HG03103 (cell line): ENCODE measurements around the gene PIK3R3.
"Not testable (repeated sequence)": the region's sequence is repeated elsewhere in the genome, so short reads cannot be mapped to it uniquely, and the experiment has no call there.

Experiments
- ATAC-seq: cut with Tn5 transposase; IDR thresholded peaks from one replicate; pipeline ENCODE4 v1.9.1; 2021; ENCODE audit warnings: low read depth; ENCODE audit not compliant: unreplicated experiment

Gene PIK3R3

DNA sequence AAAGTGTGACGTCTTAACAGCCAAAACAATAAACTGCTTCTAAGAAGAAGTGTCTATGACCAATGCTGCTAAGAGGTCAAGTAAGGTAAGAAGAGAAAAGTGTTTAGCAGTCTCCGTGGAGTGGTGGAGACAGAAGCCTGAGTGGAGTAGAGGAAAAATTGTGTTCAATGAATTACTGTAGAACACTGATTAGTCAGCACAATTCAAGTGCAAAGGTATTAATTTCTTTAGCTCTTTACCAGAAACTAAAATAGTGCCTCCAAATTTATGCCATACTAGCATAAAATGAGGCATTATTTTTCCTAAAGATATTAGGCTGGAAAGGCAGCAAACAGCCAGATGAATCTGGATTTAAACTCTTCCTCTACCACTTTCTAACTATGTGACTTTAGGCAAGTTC lies 56.1 kb downstream of the PIK3R3 start:
- ATAC-seq = no peak

DNA sequence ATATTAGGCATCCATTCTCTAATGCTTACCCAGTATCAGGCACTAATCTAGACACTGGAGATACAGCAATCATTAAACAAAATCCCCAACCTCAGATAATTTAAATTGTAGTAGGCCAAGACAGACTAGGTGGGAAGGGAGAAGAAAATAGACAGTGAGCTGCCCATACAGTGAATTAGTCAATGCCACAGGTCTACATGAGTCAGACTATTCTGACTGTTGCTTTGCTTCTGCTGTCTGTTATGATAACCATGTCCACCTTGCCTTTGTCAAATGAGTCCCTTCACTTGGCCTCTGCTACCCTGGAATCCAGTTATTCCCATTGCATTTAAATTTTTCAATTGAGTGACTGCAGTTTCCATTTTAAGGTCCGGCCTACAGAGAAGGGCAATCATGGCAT lies 59.5 kb downstream of the PIK3R3 start:
- no peak for ATAC-seq

DNA sequence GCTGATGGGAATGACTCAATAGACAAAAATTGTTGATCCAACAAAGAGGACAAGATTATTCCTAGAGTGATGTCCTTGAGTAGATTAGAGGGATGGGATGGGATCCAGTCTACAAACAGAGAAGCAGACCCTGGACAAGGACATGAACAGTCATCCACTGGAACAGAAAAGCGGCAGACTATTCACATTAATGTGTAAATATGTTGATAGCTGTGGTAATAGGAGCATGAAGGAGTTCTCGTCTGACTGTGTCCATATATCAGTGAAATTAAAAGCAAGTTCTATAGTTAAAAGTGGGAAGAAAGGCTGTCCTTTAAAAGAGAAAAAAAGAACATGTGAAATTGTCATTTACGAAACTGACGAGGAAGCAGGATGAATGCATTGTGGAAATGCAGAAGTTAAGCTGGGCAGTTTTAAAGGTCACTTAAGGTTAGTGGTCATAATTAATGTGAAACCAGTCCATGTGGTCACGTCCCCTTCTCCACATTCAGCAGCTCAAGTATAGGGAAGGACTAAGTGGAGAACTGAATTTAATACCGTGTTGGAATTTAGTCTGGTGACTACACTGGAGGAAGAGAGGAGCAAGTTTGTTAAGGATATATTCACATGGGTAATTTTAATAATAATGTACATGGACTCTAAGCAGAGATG lies 62.1 kb downstream of the PIK3R3 start:
- no peak for ATAC-seq

DNA sequence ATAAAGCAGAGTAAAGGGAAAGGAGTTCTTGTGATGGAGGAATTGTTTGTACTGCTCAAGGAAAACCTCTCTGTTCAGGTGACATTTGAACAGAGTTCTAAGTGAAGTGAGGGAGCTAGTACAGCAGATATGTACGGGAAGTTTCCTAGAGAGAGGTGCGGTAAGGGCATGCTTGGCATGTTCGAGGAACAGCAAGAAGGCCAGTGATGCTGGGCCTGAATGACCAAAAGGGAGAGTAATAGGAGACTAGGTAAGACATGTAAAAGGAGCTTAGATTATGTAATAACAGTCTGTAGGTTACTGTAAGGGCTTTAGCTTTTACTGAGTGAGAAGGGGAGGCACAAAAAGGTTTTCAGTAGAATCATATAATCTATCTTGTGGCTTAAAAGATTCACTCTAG lies 63.9 kb downstream of the PIK3R3 start:
- ATAC-seq = no peak

DNA sequence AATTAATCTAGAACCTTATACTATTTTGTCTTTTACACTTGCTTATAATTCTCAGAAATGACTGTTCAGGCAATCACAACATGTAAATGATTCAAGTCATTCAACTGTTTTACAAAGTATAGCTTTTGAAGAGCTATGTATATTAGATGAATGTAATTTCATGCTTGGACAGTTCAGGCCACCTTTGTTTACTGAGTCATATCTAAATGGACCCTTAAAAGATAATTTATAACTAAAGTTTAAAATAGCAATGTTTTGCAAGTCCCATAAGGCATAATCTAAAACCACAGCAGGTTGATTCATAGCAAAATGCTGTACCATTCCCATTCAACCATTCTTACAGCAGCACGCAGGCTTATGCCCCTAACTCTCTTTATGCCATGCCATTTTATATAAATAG lies 64.8 kb downstream of the PIK3R3 start:
- ATAC-seq = no peak

DNA sequence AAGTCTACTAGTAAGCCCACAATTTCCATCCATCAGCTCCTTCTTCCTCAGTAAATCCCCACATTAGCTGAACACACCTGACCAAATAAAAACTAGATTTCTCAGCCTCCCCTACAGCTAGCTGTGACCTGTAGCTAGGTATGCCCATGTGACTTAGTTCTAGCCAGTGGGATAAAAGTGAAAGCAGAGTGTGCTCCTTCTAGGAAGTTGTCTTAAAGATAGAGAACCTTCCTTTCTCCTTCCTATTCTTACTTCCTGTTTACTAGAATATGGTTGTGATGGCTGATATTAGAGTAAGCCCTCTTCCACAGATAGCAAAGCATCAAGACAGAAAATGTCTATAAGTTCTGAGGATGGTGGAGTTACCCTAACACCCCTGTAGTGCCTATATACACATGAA lies 67.0 kb downstream of the PIK3R3 start:
- ATAC-seq = no peak

DNA sequence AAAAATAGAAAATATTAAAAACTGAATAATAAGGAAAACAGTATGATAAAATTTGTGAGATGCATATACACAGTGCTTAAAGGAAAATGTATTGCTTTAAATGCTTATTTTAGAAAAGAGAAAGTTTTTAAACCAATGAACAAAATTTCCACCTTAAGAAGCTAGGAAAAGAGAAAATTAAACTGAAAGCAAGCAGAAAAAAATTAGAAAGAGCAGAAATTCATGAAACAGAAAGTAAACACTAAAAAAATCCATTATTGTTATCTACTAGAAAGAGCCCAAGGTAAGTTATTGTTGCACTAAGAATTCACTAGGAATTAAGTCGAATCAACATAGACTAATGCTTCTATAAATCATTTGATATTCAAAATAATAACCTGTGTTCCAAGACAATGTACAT lies 67.7 kb downstream of the PIK3R3 start:
- no peak for ATAC-seq

DNA sequence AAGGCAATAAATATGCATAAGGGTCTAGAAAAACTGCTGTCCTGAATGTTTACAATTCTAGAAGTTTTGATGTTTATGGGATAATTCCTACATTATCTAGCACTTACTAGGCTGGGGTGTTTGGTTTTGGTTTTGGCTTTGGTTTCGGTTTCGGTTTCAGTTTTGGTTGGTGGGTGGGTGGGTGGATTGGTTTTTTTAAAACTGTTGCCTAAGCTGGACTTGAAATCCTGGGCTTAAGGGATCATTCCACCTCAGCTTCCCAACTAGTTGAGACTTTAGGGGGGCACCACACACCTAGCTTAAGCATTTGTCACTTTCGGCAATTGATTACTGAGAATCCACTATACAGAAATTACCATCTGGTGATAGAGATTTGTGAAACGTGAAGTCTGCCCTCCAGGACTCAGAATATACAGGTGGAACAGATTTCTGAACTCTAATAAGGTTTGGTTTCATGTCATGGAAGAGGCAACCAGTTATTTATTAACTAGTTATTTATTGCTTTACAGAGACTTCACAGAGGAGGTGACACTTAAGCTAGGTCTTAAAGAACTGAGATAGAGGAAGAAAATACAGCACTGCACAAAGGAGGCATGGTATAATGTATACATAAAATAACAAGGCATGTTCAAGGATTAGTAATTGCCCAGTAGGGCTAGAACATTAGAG lies 69.6 kb downstream of the PIK3R3 start:
- ATAC-seq = no peak

DNA sequence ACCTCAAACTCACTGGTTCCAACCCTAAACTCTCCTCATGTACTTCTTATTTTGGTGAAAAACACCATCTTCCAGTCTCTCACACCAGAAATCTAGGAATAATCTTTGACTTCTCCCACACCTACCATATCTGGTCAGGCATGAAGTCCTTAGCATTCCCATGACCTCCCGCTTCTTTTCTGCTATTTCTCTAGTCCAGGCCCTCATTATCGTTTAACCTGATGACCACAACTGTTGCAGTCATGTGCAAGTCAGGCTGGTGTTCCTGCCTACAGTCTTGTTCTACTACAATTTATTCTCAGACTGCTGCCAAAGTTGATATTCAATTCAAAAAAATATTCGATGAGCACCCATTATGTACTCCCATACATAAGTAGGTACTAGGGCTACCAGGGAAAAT lies 71.3 kb downstream of the PIK3R3 start:
- no peak for ATAC-seq

DNA sequence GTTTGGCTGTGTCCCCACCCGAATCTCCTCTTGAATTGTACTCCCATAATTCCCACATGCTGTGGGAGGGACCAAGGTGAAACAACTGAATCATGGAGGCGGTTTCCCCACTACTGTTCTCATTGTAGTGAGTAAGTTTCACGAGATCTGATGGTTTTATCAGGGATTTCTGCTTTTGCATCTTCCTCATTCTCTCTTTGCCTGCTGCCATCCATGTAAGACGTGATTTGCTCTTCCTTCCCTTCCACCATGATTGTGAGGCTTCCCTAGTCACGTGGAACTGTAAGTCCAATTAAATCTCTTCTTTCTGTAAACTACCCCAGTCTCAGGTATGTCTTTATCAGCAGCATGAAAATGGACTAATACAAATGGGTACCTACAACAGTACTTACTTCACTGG lies 73.5 kb downstream of the PIK3R3 start:
- ATAC-seq = no peak

DNA sequence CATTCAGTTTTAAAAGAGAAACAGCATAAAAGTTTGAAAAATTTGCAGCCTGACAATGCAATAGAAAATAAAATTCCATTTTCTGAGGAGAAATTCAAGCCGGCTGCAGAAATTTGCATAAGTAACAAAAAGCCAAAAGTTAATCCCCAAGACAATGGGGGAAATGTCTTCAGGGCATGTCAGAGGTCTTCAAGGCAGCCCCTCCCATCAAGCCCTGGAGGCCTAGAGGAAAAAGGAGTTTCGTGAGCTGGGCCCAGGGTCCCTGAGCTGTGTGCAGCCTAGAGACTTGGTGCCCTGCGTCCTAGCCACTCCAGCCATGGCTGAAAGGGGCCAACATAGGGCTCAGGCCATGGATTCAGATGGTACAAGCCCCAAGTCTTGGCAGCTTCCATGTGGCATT lies 74.6 kb downstream of the PIK3R3 start:
- ATAC-seq = no peak

DNA sequence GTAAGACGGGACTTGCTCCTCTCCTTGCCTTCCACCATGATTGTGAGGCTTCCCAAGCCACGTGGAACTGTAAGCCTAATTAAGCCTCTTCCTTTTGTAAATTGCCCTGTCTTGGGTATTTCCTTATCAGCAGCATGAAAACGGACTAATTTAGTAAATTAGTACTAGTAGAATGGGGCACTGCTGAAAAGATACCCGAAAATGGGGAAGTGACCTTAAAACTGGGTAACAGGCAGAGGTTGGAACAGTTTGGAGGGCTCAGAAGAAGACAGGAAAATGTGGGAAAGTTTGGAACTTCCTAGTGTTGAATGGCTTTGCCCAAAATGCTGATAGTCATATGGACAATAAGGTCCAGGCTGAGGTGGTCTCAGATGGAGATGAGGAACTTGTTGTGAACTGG lies 75.2 kb downstream of the PIK3R3 start:
- not testable (repeated sequence) for ATAC-seq

DNA sequence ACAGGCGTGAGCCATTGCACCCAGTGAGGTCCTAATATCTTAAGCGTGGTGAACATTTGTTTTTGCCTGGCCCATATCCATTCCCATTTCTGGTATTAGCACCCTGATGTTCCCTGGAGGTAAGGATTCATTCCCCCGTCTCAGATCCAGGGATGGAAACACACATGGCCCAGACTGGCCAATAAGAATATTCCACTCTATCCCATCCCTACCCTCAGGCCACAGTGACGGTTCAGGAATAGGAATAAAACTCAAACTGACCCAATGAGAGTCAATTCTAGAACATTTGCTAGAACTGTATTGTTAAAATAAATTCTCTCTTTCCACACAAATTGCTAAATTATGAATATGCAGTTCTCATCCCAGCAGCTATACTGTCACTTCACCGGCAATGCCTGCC lies 76.1 kb downstream of the PIK3R3 start:
- ATAC-seq = no peak

DNA sequence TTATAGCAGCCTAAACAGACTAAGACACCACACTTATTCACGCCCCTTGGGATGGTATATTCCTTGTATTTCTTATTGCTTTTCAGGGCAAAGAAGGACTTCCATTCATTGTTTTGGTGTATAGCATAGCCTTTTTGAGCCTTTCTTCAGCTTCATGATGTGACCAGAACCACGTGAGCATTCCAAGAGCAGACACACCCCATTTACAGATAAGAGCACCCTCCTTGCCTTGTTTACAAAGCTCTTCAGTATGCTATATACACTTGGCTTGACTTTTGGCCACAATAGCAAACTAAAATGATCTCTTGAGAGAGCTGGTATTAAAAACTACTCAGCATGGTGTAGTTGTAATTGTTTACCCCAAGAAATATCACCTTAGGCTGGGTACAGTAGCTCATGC lies 78.7 kb downstream of the PIK3R3 start:
- no peak for ATAC-seq

DNA sequence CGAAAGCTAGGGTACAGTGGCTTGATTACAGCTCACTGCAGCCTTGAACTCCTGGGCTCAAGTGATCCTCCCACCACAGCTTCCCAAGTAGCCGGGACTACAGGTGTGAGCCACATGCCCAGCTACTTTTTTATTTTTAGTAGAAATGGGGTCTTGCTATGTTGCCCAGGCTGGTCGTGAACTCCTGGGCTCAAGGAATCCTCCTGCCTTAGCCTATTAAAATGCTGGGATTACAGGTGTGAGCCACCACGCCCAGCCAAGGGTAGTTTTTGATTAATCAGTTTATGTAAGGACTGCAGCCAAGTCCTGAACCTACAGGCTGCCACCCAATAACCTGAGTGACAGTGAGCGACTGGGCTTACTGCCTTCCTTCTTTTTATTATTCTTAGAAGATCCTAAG lies 88.3 kb downstream of the PIK3R3 start:
- ATAC-seq = no peak

DNA sequence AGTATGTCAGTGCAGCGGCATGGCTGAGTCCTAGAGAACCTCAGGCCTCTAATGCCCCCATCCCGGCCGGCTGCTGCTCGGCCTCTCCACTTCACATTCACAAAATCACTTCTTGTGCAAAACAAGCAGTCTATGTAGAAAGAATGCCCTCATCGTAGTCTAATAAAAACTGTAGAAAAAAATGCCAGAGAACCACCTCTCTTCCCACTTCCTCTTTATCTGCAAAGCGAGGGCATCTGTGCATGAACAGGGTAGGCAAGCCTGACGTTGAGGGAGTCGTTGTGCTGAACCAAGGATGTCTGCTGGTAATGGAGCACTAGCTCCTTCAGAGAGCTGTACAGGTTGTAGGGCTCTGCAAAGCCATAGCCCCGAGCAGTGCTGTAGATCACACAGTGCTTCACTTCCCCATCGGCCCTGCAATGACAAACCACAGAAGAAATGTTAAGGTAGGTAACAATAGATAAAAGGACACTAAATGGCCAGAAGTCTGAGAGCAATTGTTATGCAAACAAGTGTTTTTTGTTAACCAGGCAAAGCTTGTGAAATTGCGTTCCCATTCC lies 88.9 kb downstream of the PIK3R3 start:
- ATAC-seq = peak; percentile 83

DNA sequence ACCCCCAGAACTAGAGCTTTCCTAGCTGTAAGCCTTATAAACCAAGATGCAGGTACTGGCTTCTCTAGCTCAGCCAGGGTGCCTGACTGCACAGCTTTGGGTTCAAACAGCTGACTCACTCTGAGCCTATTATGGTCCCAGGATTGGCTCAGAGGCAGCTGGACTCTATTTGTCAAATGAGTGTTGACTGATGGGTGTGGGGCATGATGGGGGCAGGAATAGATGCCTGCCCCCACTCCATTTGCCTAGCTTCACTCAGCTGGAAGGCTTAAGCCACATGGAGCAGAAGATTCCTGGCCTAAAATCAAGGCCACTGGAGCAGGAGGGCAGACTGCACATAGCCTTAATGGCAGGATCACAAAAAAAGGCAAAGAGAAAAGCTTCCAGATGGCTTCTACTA lies 90.5 kb downstream of the PIK3R3 start:
- ATAC-seq = no peak

DNA sequence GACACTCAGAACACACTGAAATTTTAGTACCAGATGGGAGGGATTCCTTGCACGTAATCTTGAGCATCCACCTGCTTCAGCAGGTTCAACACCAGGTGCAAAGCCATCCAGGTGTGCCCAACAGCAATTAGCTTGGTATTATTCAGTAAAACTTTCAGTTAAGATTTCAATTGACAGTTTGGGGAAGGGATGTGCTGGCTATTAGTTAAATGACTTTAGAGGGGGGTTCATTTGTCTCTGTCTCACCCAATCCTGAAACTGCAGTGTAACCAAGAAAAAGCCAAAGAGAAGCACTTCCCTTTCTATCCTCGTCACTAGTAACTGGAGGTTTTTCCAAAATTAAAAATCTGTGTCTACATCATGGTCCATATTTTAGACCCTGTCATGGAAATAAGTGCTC lies 90.9 kb downstream of the PIK3R3 start:
- ATAC-seq = no peak

DNA sequence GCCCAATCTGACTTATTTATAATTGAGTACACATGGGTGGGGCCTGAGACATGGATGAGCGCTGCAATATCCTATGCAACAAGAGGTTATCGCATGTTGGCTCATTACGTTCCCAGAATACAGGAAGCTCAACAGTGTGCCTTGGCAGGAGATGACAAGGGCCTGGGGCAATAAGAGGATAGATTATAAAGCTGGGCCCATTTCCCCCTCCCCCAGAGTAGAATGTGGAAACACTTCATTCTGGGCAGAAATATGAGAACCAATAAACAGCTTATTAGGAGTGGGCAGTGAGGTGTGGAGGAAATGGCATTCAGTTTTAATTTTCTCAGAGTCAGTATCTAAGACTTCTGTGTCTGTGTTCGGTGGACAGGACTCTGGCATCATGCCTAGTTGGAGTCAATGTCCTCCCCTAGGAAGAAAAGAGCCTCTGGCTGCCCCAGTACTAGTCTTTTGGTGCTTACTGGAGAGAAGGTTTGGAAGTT lies 92.8 kb downstream of the PIK3R3 start:
- ATAC-seq = no peak

DNA sequence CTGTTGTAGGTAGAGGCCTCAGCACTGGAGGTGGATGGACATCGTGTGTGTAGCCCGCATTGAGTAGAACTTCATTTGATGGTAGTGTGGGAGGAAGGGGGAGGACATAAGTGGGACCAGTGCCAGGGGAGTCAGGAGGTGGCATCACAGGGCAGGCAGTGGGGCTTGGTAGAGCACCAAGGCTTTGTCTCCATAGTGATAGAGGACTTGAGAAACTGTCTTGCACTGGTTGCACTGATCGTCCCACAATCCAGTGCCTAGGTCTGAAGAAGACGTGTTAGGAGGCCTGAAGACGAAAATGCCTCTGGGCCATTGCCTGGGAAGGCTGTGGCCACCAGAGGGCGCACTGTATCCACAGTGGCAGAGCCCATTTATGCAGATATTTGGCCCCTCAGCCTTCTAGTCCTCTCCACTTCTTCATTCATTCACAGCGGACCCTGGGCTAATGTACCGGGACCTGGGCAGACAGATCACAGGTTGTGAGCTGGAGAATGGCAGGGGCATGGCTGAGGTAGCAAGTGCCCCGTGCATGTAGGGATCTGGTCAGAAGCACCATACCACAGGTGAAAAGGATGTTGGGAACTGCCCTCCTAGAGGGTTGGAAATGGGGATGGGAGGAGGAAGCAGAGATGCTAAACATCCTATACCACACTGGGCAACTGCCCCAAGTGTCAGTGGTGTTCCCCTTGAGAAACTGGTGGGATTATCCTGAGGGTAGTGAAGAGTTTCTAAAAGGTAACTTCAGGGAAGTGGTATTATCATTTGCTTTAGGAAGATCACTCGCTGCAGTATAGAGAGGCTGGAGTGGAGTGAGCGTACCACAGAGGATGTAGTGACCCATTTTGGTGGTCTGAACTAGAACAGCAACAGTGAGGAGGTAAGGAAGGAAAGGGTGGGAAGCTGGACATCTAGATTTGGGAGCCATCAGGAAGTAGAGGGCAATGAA lies 95.3 kb downstream of the PIK3R3 start:
- ATAC-seq = no peak
